Measurements from ENCODE around the gene LCN12.

DNA sequence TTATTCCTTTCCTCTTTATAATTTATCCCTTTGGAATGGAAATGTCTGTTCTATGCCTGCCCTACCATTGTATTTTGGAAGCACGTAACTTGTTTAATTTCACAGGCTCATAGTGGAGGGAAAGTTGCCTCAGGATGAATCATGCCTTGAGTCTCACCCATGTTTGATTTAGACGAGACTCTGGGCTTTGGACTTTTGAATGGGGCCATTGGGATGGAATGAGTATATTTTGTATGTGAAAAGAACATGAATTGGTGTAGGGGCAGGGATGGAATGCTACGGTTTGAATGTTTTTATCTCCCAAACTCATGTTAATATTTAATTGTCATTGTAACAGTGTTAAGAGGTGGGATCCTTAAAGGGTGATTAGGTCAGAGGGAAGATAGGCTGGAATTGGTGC lies 17.8 kb upstream of the LCN12 start:
- TF ChIP-seq, protein P1, sequence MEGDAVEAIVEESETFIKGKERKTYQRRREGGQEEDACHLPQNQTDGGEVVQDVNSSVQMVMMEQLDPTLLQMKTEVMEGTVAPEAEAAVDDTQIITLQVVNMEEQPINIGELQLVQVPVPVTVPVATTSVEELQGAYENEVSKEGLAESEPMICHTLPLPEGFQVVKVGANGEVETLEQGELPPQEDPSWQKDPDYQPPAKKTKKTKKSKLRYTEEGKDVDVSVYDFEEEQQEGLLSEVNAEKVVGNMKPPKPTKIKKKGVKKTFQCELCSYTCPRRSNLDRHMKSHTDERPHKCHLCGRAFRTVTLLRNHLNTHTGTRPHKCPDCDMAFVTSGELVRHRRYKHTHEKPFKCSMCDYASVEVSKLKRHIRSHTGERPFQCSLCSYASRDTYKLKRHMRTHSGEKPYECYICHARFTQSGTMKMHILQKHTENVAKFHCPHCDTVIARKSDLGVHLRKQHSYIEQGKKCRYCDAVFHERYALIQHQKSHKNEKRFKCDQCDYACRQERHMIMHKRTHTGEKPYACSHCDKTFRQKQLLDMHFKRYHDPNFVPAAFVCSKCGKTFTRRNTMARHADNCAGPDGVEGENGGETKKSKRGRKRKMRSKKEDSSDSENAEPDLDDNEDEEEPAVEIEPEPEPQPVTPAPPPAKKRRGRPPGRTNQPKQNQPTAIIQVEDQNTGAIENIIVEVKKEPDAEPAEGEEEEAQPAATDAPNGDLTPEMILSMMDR (IDR thresholded peaks at IDR 0.05) = no peak
- no peak for TF ChIP-seq POLR2A (IDR thresholded peaks at IDR 0.05)

All from esophagus squamous epithelium (tissue), 4 donors.